Measurements from ENCODE around the gene PITPNB.

- TF ChIP-seq CTCF (IDR thresholded peaks at IDR 0.05; ENCODE audit: borderline replicate concordance, extremely low read depth, low read length, poor library complexity, severe bottlenecking) (no peak), EZH2 (IDR thresholded peaks at IDR 0.05; ENCODE audit: borderline replicate concordance, low read depth, low read length, severe bottlenecking) (no peak)
These were observed 33.7 kb upstream of the PITPNB start for GRCh38 chr22:27952779-27953178.

Measured in DND-41 (cell line).